ENCODE measurements around the gene BTBD9. TPM values are rescaled to one million over a fixed set of nuclear protein-coding genes. Genes with fewer than 3 reads are reported as not detected.

The BTBD9 gene
- total RNA-seq, 4 donors from 2014 or later = 15.4 to 50.0 (median 21.9) TPM

GRCh38 chr6:38407192-38407591 is 232.5 kb downstream of the BTBD9 start:
- no peak for DNase-seq (ENCODE audit: low spot score in 2 of 2)
- H3K4me1 ChIP-seq = peaks cover 40% of the 10 kb centered on the region
- H3K9me3 ChIP-seq = no peaks in the 10 kb centered on the region
- 51% methylated on average over 3 of the region's 3 CpGs for WGBS
- H3K27me3 ChIP-seq = no peaks in the 10 kb centered on the region
- H3K4me3 ChIP-seq = no peak overlapping the region
- no peak for TF ChIP-seq EP300 (IDR thresholded peaks at IDR 0.05)
- TF ChIP-seq POLR2AphosphoS5 (IDR thresholded peaks at IDR 0.05) = no peak
- no peak for TF ChIP-seq CTCF (IDR thresholded peaks at IDR 0.05)
- TF ChIP-seq POLR2A (IDR thresholded peaks at IDR 0.05) = no peak
- H3K27ac ChIP-seq = no peak overlapping the region
- H3K36me3 ChIP-seq = no peaks in the 10 kb centered on the region

GRCh38 chr6:38406096-38406495 is 233.6 kb downstream of the BTBD9 start:
- 56% methylated on average over 1 of the region's 1 CpG for WGBS
- no peak for DNase-seq (ENCODE audit: low spot score in 2 of 2)
- H3K36me3 ChIP-seq = no peaks in the 10 kb centered on the region
- H3K9me3 ChIP-seq = no peaks in the 10 kb centered on the region
- H3K4me1 ChIP-seq = peaks cover 40% of the 10 kb centered on the region
- no peak overlapping the region for H3K4me3 ChIP-seq
- no peak for TF ChIP-seq CTCF (IDR thresholded peaks at IDR 0.05)
- no peak for TF ChIP-seq EP300 (IDR thresholded peaks at IDR 0.05)
- TF ChIP-seq POLR2A (IDR thresholded peaks at IDR 0.05) = no peak
- no peak for TF ChIP-seq POLR2AphosphoS5 (IDR thresholded peaks at IDR 0.05)
- H3K27me3 ChIP-seq = no peaks in the 10 kb centered on the region
- no peak overlapping the region for H3K27ac ChIP-seq

- Histone ChIP-seq H3K27ac (no peak overlapping the region), H3K4me1 (peaks cover 40% of the 10 kb centered on the region), H3K36me3 (no peaks in the 10 kb centered on the region), H3K4me3 (no peak overlapping the region), H3K9me3 (no peaks in the 10 kb centered on the region), H3K27me3 (no peaks in the 10 kb centered on the region)
- TF ChIP-seq EP300 (IDR thresholded peaks at IDR 0.05) (no peak), CTCF (IDR thresholded peaks at IDR 0.05) (no peak)
- WGBS = 30% methylated on average over 3 of the region's 3 CpGs
- DNase-seq (ENCODE audit: low spot score in 2 of 2) = no peak
Observed at GRCh38 chr6:38404900-38405556, 234.7 kb downstream of the BTBD9 start.

GRCh38 chr6:38404355-38404754 is 235.4 kb downstream of the BTBD9 start:
- TF ChIP-seq POLR2AphosphoS5 (IDR thresholded peaks at IDR 0.05) (no peak), CTCF (IDR thresholded peaks at IDR 0.05) (no peak), POLR2A (IDR thresholded peaks at IDR 0.05) (no peak), EP300 (IDR thresholded peaks at IDR 0.05) (no peak)
- Histone ChIP-seq H3K27me3 (no peaks in the 10 kb centered on the region), H3K4me3 (no peak overlapping the region), H3K27ac (no peak overlapping the region), H3K9me3 (no peaks in the 10 kb centered on the region), H3K4me1 (peaks cover 40% of the 10 kb centered on the region), H3K36me3 (no peaks in the 10 kb centered on the region)
- DNase-seq (ENCODE audit: low spot score in 2 of 2) = no peak
- WGBS = 15% methylated on average over 2 of the region's 2 CpGs

- no peak for DNase-seq (ENCODE audit: low spot score in 2 of 2)
- H3K4me1 ChIP-seq = peaks cover 40% of the 10 kb centered on the region
- H3K27ac ChIP-seq = no peak overlapping the region
- no peaks in the 10 kb centered on the region for H3K36me3 ChIP-seq
- H3K9me3 ChIP-seq = no peaks in the 10 kb centered on the region
- 62% methylated on average over 2 of the region's 2 CpGs for whole genome bisulfite sequencing
- no peak overlapping the region for H3K4me3 ChIP-seq
- no peak for TF ChIP-seq CTCF (IDR thresholded peaks at IDR 0.05)
- TF ChIP-seq POLR2A (IDR thresholded peaks at IDR 0.05) = no peak
- no peak for TF ChIP-seq EP300 (IDR thresholded peaks at IDR 0.05)
- no peak for TF ChIP-seq POLR2AphosphoS5 (IDR thresholded peaks at IDR 0.05)
- H3K27me3 ChIP-seq = no peaks in the 10 kb centered on the region
Observed at GRCh38 chr6:38403548-38403947, 236.2 kb downstream of the BTBD9 start.
